Lung (tissue), 12 donors: ENCODE data around the gene DPH7. TPM values are rescaled to one million over a fixed set of nuclear protein-coding genes. Genes with fewer than 3 reads are reported as not detected.
"Not testable (repeated sequence)": the region's sequence is repeated elsewhere in the genome, so short reads cannot be mapped to it uniquely, and the experiment has no call there.

ENCODE experiments used
- ATAC-seq: fragments of 200-7000 bp; cut with Tn5 transposase; one replicate; pipeline ENCODE4 v1.9.1; 2020; ENCODE audit warnings: moderate number of reproducible peaks; ENCODE audit not compliant: insufficient read depth, low FRiP score
- DNase-seq, 3 donors: peaks; one replicate each; pipeline ENCODE4 v3.0.0-alpha.2; 2013 to 2017
- H3K27ac ChIP-seq, 2 donors: one replicate each; pipeline ENCODE4 v1.5.1; 2013; ENCODE audit warnings: mild to moderate bottlenecking in 2 of 2, moderate library complexity in 2 of 2, control low read depth in 1 of 2, inconsistent platforms in 1 of 2, low read depth in 1 of 2, low read length in 1 of 2
- H3K27me3 ChIP-seq, 3 donors: one replicate each; pipeline ENCODE4 v1.5.1; 2013; ENCODE audit warnings: low read length in 2 of 3; ENCODE audit not compliant: control insufficient read depth in 3 of 3, insufficient read depth in 3 of 3
- H3K36me3 ChIP-seq, 4 donors: one replicate each; pipeline ENCODE4 v1.5.1; 2013; ENCODE audit warnings: low read length in 4 of 4, mild to moderate bottlenecking in 1 of 4, moderate library complexity in 1 of 4; ENCODE audit not compliant: control insufficient read depth in 4 of 4, insufficient read depth in 4 of 4
- H3K4me1 ChIP-seq, 5 donors: one replicate each; pipeline ENCODE4 v1.5.1; 2013; ENCODE audit warnings: low read length in 5 of 5, mild to moderate bottlenecking in 2 of 5, moderate library complexity in 1 of 5; ENCODE audit not compliant: control insufficient read depth in 5 of 5, insufficient read depth in 5 of 5
- H3K4me3 ChIP-seq: one replicate; pipeline ENCODE4 v1.5.1; 2013; ENCODE audit warnings: mild to moderate bottlenecking, control low read depth, moderate library complexity
- H3K9ac ChIP-seq, 2 donors: one replicate each; pipeline ENCODE4 v1.5.1; 2013; ENCODE audit warnings: low read length in 2 of 2, control low read depth in 1 of 2; ENCODE audit not compliant: insufficient read depth in 1 of 2
- H3K9me3 ChIP-seq, 4 donors: one replicate each; pipeline ENCODE4 v1.5.1; 2013; ENCODE audit warnings: low read length in 3 of 4, mild to moderate bottlenecking in 1 of 4, moderate library complexity in 1 of 4; ENCODE audit not compliant: control insufficient read depth in 4 of 4, insufficient read depth in 3 of 4
- CTCF ChIP-seq: IDR thresholded peaks from 2 replicates; pipeline ENCODE4 v1.5.1; 2012; ENCODE audit warnings: mild to moderate bottlenecking; ENCODE audit errors: control extremely low read depth, extremely low read depth
- WGBS, 2 donors: extraction: QIAGEN DNeasy Blood & Tissue Kit; methylation state at CpG; one replicate each; pipeline ENCODE4 v1.1.7; 2013; 5-methylcytosine and 5-hydroxymethylcytosine counted together
- polyA plus RNA-seq, 2 donors: library from polyadenylated mRNA; stranded (reverse); fragments of 200-250 nt; gene quantifications; one replicate each; pipeline ENCODE4 v1.2.1, GENCODE V29; 2013
- total RNA-seq, 2 donors: library from RNA; depleted of rRNA in 1 of 2; stranded (reverse); fragments of >200 nt in 1 of 2; gene quantifications; one replicate each; pipeline ENCODE4 v1.2.1, GENCODE V29; 2014 to 2021
- donor health status: control.
- donor health status: control.
- donor health status: Bipolar disorder and iron deficiency.
- donor health status: healthy.
- donor health status: DM: yes; HTN: yes; CAD: no.

Gene DPH7
- total and polyA plus RNA-seq, 4 donors, result 23.6 to 36.5 (median 30.3) TPM

GRCh38 chr9:137570566-137570965 is 8.2 kb downstream of the DPH7 start:
- Histone ChIP-seq H3K27me3 (no peaks in the 10 kb centered on the region), H3K4me3 (no peak overlapping the region), H3K9me3 (peaks cover 0 to 2% (median 0%) of the 10 kb centered on the region in 4 donors), H3K4me1 (no peaks in the 10 kb centered on the region), H3K36me3 (peaks cover 4 to 29% (median 24%) of the 10 kb centered on the region in 4 donors), H3K9ac (no peak overlapping the region), H3K27ac (no peak overlapping the region)
- TF ChIP-seq CTCF, result no peak
- 96 to 97% methylated on average over 3 of the region's 3 CpGs for WGBS, 2 donors
- no peak for ATAC-seq
- DNase-seq, result no peak

GRCh38 chr9:137569609-137570203 is 9.0 kb downstream of the DPH7 start:
- ATAC-seq (no peak), DNase-seq (no peak)
- TF ChIP-seq CTCF, result no peak
- H3K4me3 ChIP-seq, result no peak overlapping the region
- peaks cover 6 to 25% (median 22%) of the 10 kb centered on the region in 4 donors for H3K36me3 ChIP-seq
- no peaks in the 10 kb centered on the region for H3K4me1 ChIP-seq
- H3K9me3 ChIP-seq, result peaks cover 0 to 2% (median 0%) of the 10 kb centered on the region in 4 donors
- no peak overlapping the region for H3K27ac ChIP-seq
- H3K27me3 ChIP-seq, result no peaks in the 10 kb centered on the region
- H3K9ac ChIP-seq, result no peak overlapping the region
- WGBS, 2 donors, result 98 to 99% methylated on average over 5 of the region's 5 CpGs

DNA sequence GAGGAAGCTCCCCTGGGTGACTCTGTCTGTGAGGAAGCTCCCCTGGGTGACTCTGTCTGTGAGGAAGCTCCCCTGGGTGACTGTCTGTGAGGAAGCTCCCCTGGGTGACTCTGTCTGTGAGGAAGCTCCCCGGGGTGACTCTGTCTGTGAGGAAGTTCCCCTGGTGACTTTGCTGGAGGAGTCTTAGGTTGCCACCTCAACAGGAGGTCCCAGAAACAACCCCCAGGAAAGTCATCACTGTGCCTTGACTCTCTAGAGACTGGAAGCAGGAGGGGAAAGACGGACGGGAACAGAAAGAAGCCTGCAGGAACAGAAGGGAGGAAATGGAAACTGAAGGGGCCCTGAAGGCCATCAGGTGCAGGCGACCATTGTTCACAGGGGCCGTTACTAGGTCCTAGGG is 10.3 kb downstream of the DPH7 start:
- H3K9me3 ChIP-seq, ATAC-seq, DNase-seq, H3K4me1 ChIP-seq, H3K9ac ChIP-seq, H3K27ac ChIP-seq, H3K27me3 ChIP-seq, H3K4me3 ChIP-seq: not testable (repeated sequence)
- 87 to 88% methylated on average over 5 of the region's 5 CpGs for WGBS, 2 donors
- H3K36me3 ChIP-seq, result peaks cover 11 to 29% (median 22%) of the 10 kb centered on the region in 4 donors

DNA sequence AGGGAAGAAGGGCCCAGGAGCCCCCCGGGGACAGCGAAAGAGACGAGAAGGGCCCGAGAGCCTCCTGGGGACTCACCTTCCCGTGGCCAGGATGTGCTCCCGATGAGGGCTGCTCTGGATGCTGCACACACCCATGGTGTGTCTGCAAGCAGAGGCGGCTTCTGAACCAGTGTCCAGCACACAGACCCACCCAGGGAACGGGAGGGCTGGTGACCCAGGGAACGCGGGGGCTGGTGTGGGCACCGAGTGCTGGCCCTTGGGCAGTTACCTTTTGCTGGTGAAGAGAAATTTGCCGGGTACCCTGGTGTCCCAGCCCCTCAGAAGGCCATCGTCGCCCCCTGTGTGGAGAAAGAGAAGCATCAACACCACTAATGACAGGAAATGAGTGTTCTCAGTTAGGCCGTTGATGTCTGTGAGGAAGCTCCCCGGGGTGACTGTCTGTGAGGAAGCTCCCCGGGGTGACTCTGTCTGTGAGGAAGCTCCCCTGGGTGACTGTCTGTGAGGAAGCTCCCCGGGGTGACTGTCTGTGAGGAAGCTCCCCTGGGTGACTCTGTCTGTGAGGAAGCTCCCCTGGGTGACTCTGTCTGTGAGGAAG is 13.8 kb downstream of the DPH7 start:
- no peak overlapping the region for H3K27ac ChIP-seq
- TF ChIP-seq CTCF, result no peak
- H3K9ac ChIP-seq, result no peak overlapping the region
- ATAC-seq (no peak), DNase-seq (no peak)
- H3K4me3 ChIP-seq, result no peak overlapping the region
- no peaks in the 10 kb centered on the region for H3K27me3 ChIP-seq
- peaks cover 11 to 26% (median 16%) of the 10 kb centered on the region in 4 donors for H3K36me3 ChIP-seq
- H3K9me3 ChIP-seq, result peaks cover 0 to 2% (median 0%) of the 10 kb centered on the region in 4 donors
- WGBS, 2 donors, result 75 to 80% methylated on average over 17 to 18 of the region's 18 CpGs
- no peaks in the 10 kb centered on the region for H3K4me1 ChIP-seq
